Type B pancreatic cell (in vitro differentiated cells): Measurements from ENCODE around the gene NPEPL1. TPM values are rescaled to one million over a fixed set of nuclear protein-coding genes. Genes with fewer than 3 reads are reported as not detected.

Source experiments
- DNase-seq: peaks from one replicate; pipeline ENCODE4 v3.0.0; 2021; ENCODE audit warnings: mixed read lengths; ENCODE audit not compliant: unreplicated experiment; ENCODE audit errors: extremely low spot score
- H3K27ac Mint-ChIP-seq: 2 replicates; pipeline ENCODE4 v1.8.0; 2021; ENCODE audit warnings: mild to moderate bottlenecking, mixed read lengths
- H3K27me3 Mint-ChIP-seq: 2 replicates; pipeline ENCODE4 v1.8.0; 2021; ENCODE audit warnings: mixed read lengths
- H3K36me3 Mint-ChIP-seq: 2 replicates; pipeline ENCODE4 v1.8.0; 2021; ENCODE audit warnings: mixed read lengths
- H3K4me1 Mint-ChIP-seq: one replicate; pipeline ENCODE4 v1.8.0; 2021; ENCODE audit warnings: mixed read lengths; ENCODE audit not compliant: unreplicated experiment
- H3K4me3 Mint-ChIP-seq: 2 replicates; pipeline ENCODE4 v1.8.0; 2021; ENCODE audit warnings: mild to moderate bottlenecking, mixed read lengths
- H3K9me3 Mint-ChIP-seq: 2 replicates; pipeline ENCODE4 v1.8.0; 2021; ENCODE audit warnings: mixed read lengths
- CTCF ChIP-seq: fragments of 200-600 bp; sonication (generic); conservative IDR thresholded peaks from 2 replicates; pipeline ENCODE4 v1.5.0; 2021; ENCODE audit warnings: antibody characterized with exemption, mild to moderate bottlenecking
- total RNA-seq: library from RNA; stranded (reverse); gene quantifications from 2 replicates; pipeline ENCODE4 v1.2.1, GENCODE V29; 2021; ENCODE audit warnings: low replicate concordance

Gene NPEPL1
- total RNA-seq, 1 donor from 2014 or later, result 25.0 TPM

GRCh38 chr20:58709703-58710039 is 17.1 kb downstream of the NPEPL1 start:
- peak; percentile 53 for DNase-seq
- Mint-ChIP-seq H3K4me3 (no peak overlapping the region), H3K27me3 (no peaks in the 10 kb centered on the region), H3K9me3 (no peaks in the 10 kb centered on the region), H3K4me1 (no peaks in the 10 kb centered on the region), H3K36me3 (peaks cover 12% of the 10 kb centered on the region), H3K27ac (no peak overlapping the region)
- TF ChIP-seq CTCF, result no peak

- DNase-seq, result peak; percentile 53
- H3K4me3 Mint-ChIP-seq, result no peak overlapping the region
- H3K27ac Mint-ChIP-seq, result no peak overlapping the region
- H3K9me3 Mint-ChIP-seq, result no peaks in the 10 kb centered on the region
- no peak for TF ChIP-seq CTCF
- no peaks in the 10 kb centered on the region for H3K4me1 Mint-ChIP-seq
- H3K36me3 Mint-ChIP-seq, result peaks cover 2% of the 10 kb centered on the region
- H3K27me3 Mint-ChIP-seq, result no peaks in the 10 kb centered on the region
These were observed 18.1 kb downstream of the NPEPL1 start for GRCh38 chr20:58710481-58711265.

GRCh38 chr20:58711266-58712051 is 18.9 kb downstream of the NPEPL1 start:
- Mint-ChIP-seq H3K27me3 (no peaks in the 10 kb centered on the region), H3K4me3 (no peak overlapping the region), H3K27ac (no peak overlapping the region), H3K36me3 (no peaks in the 10 kb centered on the region), H3K9me3 (no peaks in the 10 kb centered on the region), H3K4me1 (no peaks in the 10 kb centered on the region)
- no peak for TF ChIP-seq CTCF
- DNase-seq, result peak; percentile 60

- Mint-ChIP-seq H3K27ac (no peak overlapping the region), H3K4me1 (no peaks in the 10 kb centered on the region), H3K4me3 (no peak overlapping the region), H3K36me3 (no peaks in the 10 kb centered on the region), H3K27me3 (no peaks in the 10 kb centered on the region), H3K9me3 (no peaks in the 10 kb centered on the region)
- peak; percentile 58 for DNase-seq
- no peak for TF ChIP-seq CTCF
These were observed 19.7 kb downstream of the NPEPL1 start for GRCh38 chr20:58712151-58712791.

- Mint-ChIP-seq H3K36me3 (no peaks in the 10 kb centered on the region), H3K27me3 (no peaks in the 10 kb centered on the region), H3K9me3 (no peaks in the 10 kb centered on the region), H3K4me3 (no peak overlapping the region), H3K4me1 (no peaks in the 10 kb centered on the region), H3K27ac (no peak overlapping the region)
- no peak for TF ChIP-seq CTCF
- DNase-seq, result peak; percentile 65
These were observed 20.5 kb downstream of the NPEPL1 start for GRCh38 chr20:58712806-58713731.
